HepG2 (cell line): ENCODE measurements around the gene JDP2. TPM values are rescaled to one million over a fixed set of nuclear protein-coding genes. Genes with fewer than 3 reads are reported as not detected.

Source experiments
- ATAC-seq: fragments of 200-7000 bp; cut with Tn5 transposase; 3 replicates; pipeline ENCODE4 v1.9.1; 2020; ENCODE audit warnings: mild to moderate bottlenecking, moderate library complexity
- BruUV-seq: library from RNA; stranded (reverse); fragments of 400-500 nt; replicated peaks from 2 replicates; lab custom pipeline; 2021; lab: Mats Ljungman, UMichigan
- CTCF ChIA-PET: fragments of 300-600 bp; formaldehyde crosslinking; extraction: SDS; loops from one replicate; lab custom pipeline; 2021; ENCODE audit warnings: low total read pairs, inconsistent platforms, low intra/inter-chr PET ratio; lab: Yijun Ruan, JAX
- POLR2A ChIA-PET: fragments of 350-600 bp; sonication (Branson Sonifier 250); formaldehyde crosslinking; loops from one replicate; lab custom pipeline; 2020; ENCODE audit warnings: antibody characterized with exemption, inconsistent platforms; lab: Yijun Ruan, JAX
- DNase-seq: peaks from one replicate; pipeline ENCODE4 v3.0.0-alpha.2; 2015; ENCODE audit warnings: low spot score
- FAIRE-seq: peaks from 3 replicates; lab custom pipeline; 2011; peaks lifted over from hg19 to GRCh38; lab: Jason Lieb, UNC
- H2AFZ ChIP-seq: one replicate; pipeline ENCODE4 v1.6.1; 2011; ENCODE audit warnings: low read length, inconsistent platforms
- H3K27ac ChIP-seq: fragments of 300-600 bp; 3 replicates; pipeline ENCODE4 v1.8.0; 2011; ENCODE audit warnings: mixed run types, mild to moderate bottlenecking, mixed read lengths, low read length, inconsistent platforms; ENCODE audit not compliant: insufficient read depth; ENCODE audit errors: extremely low read length
- H3K27me3 ChIP-seq, 2 experiments: fragments of 200-600 bp in 1 of 2; 2 replicates in 1 of 2; 3 replicates in 1 of 2; pipeline versions ENCODE4 v1.6.0 to v1.8.0; 2011; ENCODE audit warnings: low read length in 2 of 2, mild to moderate bottlenecking in 2 of 2, moderate library complexity in 2 of 2, inconsistent platforms in 1 of 2; ENCODE audit not compliant: insufficient read depth in 2 of 2, control insufficient read depth in 1 of 2
- H3K36me3 ChIP-seq, 2 experiments: fragments of 200-600 bp in 1 of 2; replicated peaks in 1 of 2; 2 replicates in 1 of 2; 3 replicates in 1 of 2; pipeline versions ENCODE4 v1.5.1 to v1.8.0; 2011; ENCODE audit warnings: low read length in 2 of 2, inconsistent platforms in 1 of 2; ENCODE audit not compliant: insufficient read depth in 2 of 2, control insufficient read depth in 1 of 2
- H3K4me1 ChIP-seq: 2 replicates; pipeline ENCODE4 v1.5.1; 2012; ENCODE audit warnings: low read length, inconsistent platforms; ENCODE audit not compliant: insufficient read depth
- H3K4me2 ChIP-seq: 2 replicates; pipeline ENCODE4 v1.6.0; 2011; ENCODE audit warnings: low read depth, low read length, inconsistent platforms
- H3K4me3 ChIP-seq, 3 experiments: fragments of 200-600 bp in 1 of 3; sonication (generic), shearing (Covaris generic) in 1 of 3; replicated peaks in 1 of 3; 2 replicates each; pipeline ENCODE4 v1.5.1; 2011 to 2016; ENCODE audit warnings: low read length in 3 of 3, inconsistent platforms in 2 of 3, low read depth in 2 of 3, mild to moderate bottlenecking in 2 of 3, control low read depth in 1 of 3, mixed read lengths in 1 of 3; ENCODE audit not compliant: insufficient read depth in 1 of 3
- H3K79me2 ChIP-seq: one replicate; pipeline ENCODE4 v1.6.1; 2011; ENCODE audit warnings: low read length, inconsistent platforms; ENCODE audit not compliant: insufficient read depth
- H3K9ac ChIP-seq: 2 replicates; pipeline ENCODE4 v1.6.0; 2011; ENCODE audit warnings: mild to moderate bottlenecking, low read depth, low read length, inconsistent platforms; ENCODE audit not compliant: insufficient read depth
- H3K9me3 ChIP-seq: 2 replicates; pipeline ENCODE4 v1.5.1; 2012; ENCODE audit warnings: mild to moderate bottlenecking, low read length
- H4K20me1 ChIP-seq: 2 replicates; pipeline ENCODE4 v1.6.0; 2011; ENCODE audit warnings: inconsistent platforms, mild to moderate bottlenecking, low read length, moderate library complexity; ENCODE audit not compliant: insufficient read depth
- ATAD3A ChIP-seq: sonication (generic); formaldehyde crosslinking; IDR thresholded peaks from 2 replicates; pipeline ENCODE4 v1.4.0; 2020; ENCODE audit warnings: missing genetic modification reagents
- JUND ChIP-seq: sonication (generic); formaldehyde crosslinking; IDR thresholded peaks from 2 replicates; pipeline ENCODE4 v1.8.0; 2022; ENCODE audit warnings: mild to moderate bottlenecking, missing genetic modification reagents
- KDM6A ChIP-seq: IDR thresholded peaks from 2 replicates; pipeline ENCODE4 v1.6.1; 2016; ENCODE audit warnings: low read depth
- KLF15 ChIP-seq: sonication (generic); formaldehyde crosslinking; IDR thresholded peaks from 2 replicates; pipeline ENCODE4 v1.8.1; 2023; ENCODE audit warnings: borderline replicate concordance, mild to moderate bottlenecking, inconsistent platforms, missing genetic modification reagents, mixed read lengths
- MYNN ChIP-seq: sonication (generic); formaldehyde crosslinking; IDR thresholded peaks from 2 replicates; pipeline ENCODE4 v1.4.0; 2020; ENCODE audit warnings: mild to moderate bottlenecking, low read depth, missing genetic modification reagents
- NBN ChIP-seq: fragments of 450-650 bp; conservative IDR thresholded peaks from 2 replicates; pipeline ENCODE4 v1.6.1; 2017
- POGK ChIP-seq: sonication (generic); formaldehyde crosslinking; conservative IDR thresholded peaks from 2 replicates; pipeline ENCODE4 v1.8.0; 2022; ENCODE audit warnings: mild to moderate bottlenecking, moderate library complexity, missing genetic modification reagents
- SAFB2 ChIP-seq: sonication (generic); formaldehyde crosslinking; IDR thresholded peaks from 2 replicates; pipeline ENCODE4 v1.5.1; 2020; ENCODE audit warnings: missing genetic modification reagents, low read depth, mild to moderate bottlenecking, borderline replicate concordance
- SYNCRIP ChIP-seq: fragments of 200-400 bp; formaldehyde crosslinking; IDR thresholded peaks from 2 replicates; pipeline ENCODE4 v1.6.1; 2018; ENCODE audit warnings: mild to moderate bottlenecking, low read depth, low read length; ENCODE audit not compliant: insufficient read depth
- TEAD2 ChIP-seq: sonication (generic); formaldehyde crosslinking; IDR thresholded peaks from 2 replicates; pipeline ENCODE4 v1.9.0; 2021; ENCODE audit warnings: missing genetic modification reagents
- ZFP1 ChIP-seq: IDR thresholded peaks from 2 replicates; pipeline ENCODE4 v1.6.1; 2016
- ZFP36L1 ChIP-seq: sonication (generic); formaldehyde crosslinking; IDR thresholded peaks from 2 replicates; pipeline ENCODE4 v1.8.0; 2022; ENCODE audit warnings: mild to moderate bottlenecking, missing genetic modification reagents, moderate library complexity
- ZNF207 ChIP-seq: fragments of 450-650 bp; IDR thresholded peaks from 2 replicates; pipeline ENCODE4 v1.6.1; 2016; ENCODE audit warnings: antibody characterized with exemption, borderline replicate concordance
- ZNF3 ChIP-seq: IDR thresholded peaks from 2 replicates; pipeline ENCODE4 v1.7.0; 2017; ENCODE audit warnings: inconsistent platforms
- ZNF317 ChIP-seq: sonication (generic); formaldehyde crosslinking; IDR thresholded peaks from 2 replicates; pipeline ENCODE4 v1.5.0; 2020; ENCODE audit warnings: mild to moderate bottlenecking, missing genetic modification reagents
- ZNF773 ChIP-seq: sonication (generic); formaldehyde crosslinking; IDR thresholded peaks from 2 replicates; pipeline ENCODE4 v1.4.0; 2020; ENCODE audit warnings: missing genetic modification reagents, borderline replicate concordance
- WGBS: methylation state at CpG from one replicate; pipeline ENCODE4 v1.1.6; 2017; ENCODE audit warnings: low lambda C conversion rate; 5-methylcytosine and 5-hydroxymethylcytosine counted together
- in situ Hi-C: cut with HindIII; loops from 2 replicates; pipeline ENCODE4 v1.10.0; 2017; ENCODE audit warnings: low pct_unique_long_range_greater_than_20kb; ENCODE audit not compliant: extremely low pct_ligation_motif_present
- intact Hi-C: fragments of 100-400 bp; cut with micrococcal nuclease; formaldehyde crosslinking; loops from one replicate; pipeline ENCODE4 v1.10.0; 2022; ENCODE audit not compliant: unreplicated experiment
- polyA plus RNA-seq, 8 experiments: library from polyadenylated mRNA; depleted of rRNA in 3 of 8; stranded (reverse) in 7 of 8; unstranded in 1 of 8; fragments of >200 nt; fragmentation: Illumina TruSeq in 4 of 8; extraction: Trizol in 4 of 8; gene quantifications; 2 replicates each; pipeline versions ENCODE4 v1.2.1 to v1.2.3, GENCODE V29; 2011 to 2016; ENCODE audit warnings: low read depth in 4 of 8, missing spikeins in 1 of 8, mixed read lengths in 1 of 8; ENCODE audit not compliant: insufficient read depth in 1 of 8
- total RNA-seq, 5 experiments: library from RNA; depleted of rRNA; stranded (reverse); fragments of >200 nt; fragmentation: Illumina TruSeq; extraction: Trizol; gene quantifications; 2 replicates each; pipeline ENCODE4 v1.2.3, GENCODE V29; 2016; ENCODE audit warnings: low read depth in 1 of 5
- TF ChIP-seq, protein P1 (sequence below): IDR thresholded peaks from 2 replicates; pipeline ENCODE4 v1.6.1; 2012; ENCODE audit warnings: inconsistent platforms
- TF ChIP-seq, protein P2 (sequence below): sonication (generic); formaldehyde crosslinking; IDR thresholded peaks from 2 replicates; pipeline ENCODE4 v1.5.1; 2020; ENCODE audit warnings: missing genetic modification reagents, mild to moderate bottlenecking, borderline replicate concordance
- TF ChIP-seq, protein P3 (sequence below): sonication (generic); formaldehyde crosslinking; IDR thresholded peaks from 2 replicates; pipeline ENCODE4 v1.8.1; 2023; ENCODE audit warnings: missing genetic modification reagents, inconsistent platforms, borderline replicate concordance
- TF ChIP-seq, protein P4 (sequence below): IDR thresholded peaks from 2 replicates; pipeline ENCODE4 v1.6.1; 2016; ENCODE audit warnings: mild to moderate bottlenecking, missing biosample characterization, missing genetic modification reagents

Gene JDP2
- total and polyA plus RNA-seq, 2 of the 13 experiments (the other 11 are each of a cell fraction or from before 2014, with no cell fraction given), result 8.0 to 8.9 TPM

DNA sequence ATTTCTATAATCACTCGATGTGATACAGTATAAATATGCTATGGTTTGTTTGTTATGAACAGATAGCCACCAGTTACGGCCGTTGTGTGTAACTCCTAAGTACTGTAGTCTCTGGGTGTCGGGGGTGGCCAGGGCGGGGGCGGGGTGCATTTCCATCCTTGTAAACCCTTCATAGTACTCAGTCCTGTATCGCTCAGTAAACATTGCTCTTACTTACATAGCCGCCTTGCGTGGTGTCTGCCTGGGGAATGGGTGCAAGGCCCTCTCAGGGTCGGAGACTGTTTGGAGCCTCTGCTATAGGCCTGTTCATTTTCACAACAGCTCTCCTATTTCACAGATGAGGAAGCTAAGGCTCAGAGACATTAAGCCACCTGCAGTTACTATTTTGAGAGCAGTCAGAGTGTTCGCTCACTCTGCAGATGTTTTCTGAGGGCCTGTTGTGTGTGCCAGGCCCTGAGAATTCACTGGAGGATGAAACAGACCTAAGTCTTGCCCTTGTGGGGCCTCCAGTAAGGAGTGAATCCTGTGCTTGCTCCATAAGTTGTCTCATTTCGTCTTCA, 42.5 kb downstream of the JDP2 start:
- Histone ChIP-seq H3K27ac (no peak overlapping the region), H2AFZ (no peak overlapping the region), H3K4me3 (no peak overlapping the region), H3K27me3 (no peaks in the 10 kb centered on the region), H3K9ac (no peak overlapping the region), H4K20me1 (no peaks in the 10 kb centered on the region), H3K36me3 (peaks cover 14 to 44% of the 10 kb centered on the region in 2 experiments), H3K4me1 (no peaks in the 10 kb centered on the region), H3K4me2 (no peak overlapping the region), H3K79me2 (no peaks in the 10 kb centered on the region), H3K9me3 (no peaks in the 10 kb centered on the region)
- in situ Hi-C loops, result no loop called here
- CTCF ChIA-PET, result no interaction called here
- intact Hi-C loops, result no loop called here
- no peak for FAIRE-seq
- ATAC-seq, result no peak
- DNase-seq, result no peak
- no TSS peak for BruUV-seq
- no peak for TF ChIP-seq SAFB2 (CRISPR knock-in tag)
- TF ChIP-seq KLF15 (CRISPR knock-in tag), result no peak
- TF ChIP-seq MYNN, result no peak
- no peak for TF ChIP-seq ATAD3A (CRISPR knock-in tag)
- TF ChIP-seq, protein P1, sequence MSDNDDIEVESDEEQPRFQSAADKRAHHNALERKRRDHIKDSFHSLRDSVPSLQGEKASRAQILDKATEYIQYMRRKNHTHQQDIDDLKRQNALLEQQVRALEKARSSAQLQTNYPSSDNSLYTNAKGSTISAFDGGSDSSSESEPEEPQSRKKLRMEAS, result no peak
- TF ChIP-seq TEAD2 (CRISPR knock-in tag), result no peak
- TF ChIP-seq, protein P2, sequence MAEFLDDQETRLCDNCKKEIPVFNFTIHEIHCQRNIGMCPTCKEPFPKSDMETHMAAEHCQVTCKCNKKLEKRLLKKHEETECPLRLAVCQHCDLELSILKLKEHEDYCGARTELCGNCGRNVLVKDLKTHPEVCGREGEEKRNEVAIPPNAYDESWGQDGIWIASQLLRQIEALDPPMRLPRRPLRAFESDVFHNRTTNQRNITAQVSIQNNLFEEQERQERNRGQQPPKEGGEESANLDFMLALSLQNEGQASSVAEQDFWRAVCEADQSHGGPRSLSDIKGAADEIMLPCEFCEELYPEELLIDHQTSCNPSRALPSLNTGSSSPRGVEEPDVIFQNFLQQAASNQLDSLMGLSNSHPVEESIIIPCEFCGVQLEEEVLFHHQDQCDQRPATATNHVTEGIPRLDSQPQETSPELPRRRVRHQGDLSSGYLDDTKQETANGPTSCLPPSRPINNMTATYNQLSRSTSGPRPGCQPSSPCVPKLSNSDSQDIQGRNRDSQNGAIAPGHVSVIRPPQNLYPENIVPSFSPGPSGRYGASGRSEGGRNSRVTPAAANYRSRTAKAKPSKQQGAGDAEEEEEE, result no peak
- no peak for TF ChIP-seq SYNCRIP
- TF ChIP-seq JUND (CRISPR knock-in tag), result no peak
- TF ChIP-seq, protein P3, sequence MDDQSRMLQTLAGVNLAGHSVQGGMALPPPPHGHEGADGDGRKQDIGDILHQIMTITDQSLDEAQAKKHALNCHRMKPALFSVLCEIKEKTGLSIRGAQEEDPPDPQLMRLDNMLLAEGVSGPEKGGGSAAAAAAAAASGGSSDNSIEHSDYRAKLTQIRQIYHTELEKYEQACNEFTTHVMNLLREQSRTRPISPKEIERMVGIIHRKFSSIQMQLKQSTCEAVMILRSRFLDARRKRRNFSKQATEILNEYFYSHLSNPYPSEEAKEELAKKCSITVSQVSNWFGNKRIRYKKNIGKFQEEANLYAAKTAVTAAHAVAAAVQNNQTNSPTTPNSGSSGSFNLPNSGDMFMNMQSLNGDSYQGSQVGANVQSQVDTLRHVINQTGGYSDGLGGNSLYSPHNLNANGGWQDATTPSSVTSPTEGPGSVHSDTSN (CRISPR knock-in tag), result no peak
- TF ChIP-seq, protein P4, sequence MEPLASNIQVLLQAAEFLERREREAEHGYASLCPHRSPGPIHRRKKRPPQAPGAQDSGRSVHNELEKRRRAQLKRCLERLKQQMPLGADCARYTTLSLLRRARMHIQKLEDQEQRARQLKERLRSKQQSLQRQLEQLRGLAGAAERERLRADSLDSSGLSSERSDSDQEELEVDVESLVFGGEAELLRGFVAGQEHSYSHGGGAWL, result no peak
- TF ChIP-seq ZFP36L1 (CRISPR knock-in tag), result no peak
- TF ChIP-seq NBN, result no peak
- TF ChIP-seq ZNF773 (CRISPR knock-in tag), result no peak
- no peak for TF ChIP-seq ZNF317 (CRISPR knock-in tag)
- no peak for TF ChIP-seq ZNF207
- no peak for TF ChIP-seq POGK (CRISPR knock-in tag)
- no peak for TF ChIP-seq ZFP1 (CRISPR knock-in tag)
- no peak for TF ChIP-seq KDM6A
- no peak for TF ChIP-seq ZNF3
- POLR2A ChIA-PET, result no interaction called here
- 84% methylated on average over 11 of the region's 12 CpGs for WGBS
